Esophagus muscularis mucosa (tissue), 3 donors: Measurements from ENCODE around the gene SLC8A1.

Source experiments
- EP300 ChIP-seq: sonication (generic); formaldehyde crosslinking; IDR thresholded peaks from one replicate; pipeline ENCODE4 v1.6.1; 2017; ENCODE audit warnings: antibody characterized with exemption
- POLR2A ChIP-seq: fragments of 450-650 bp; IDR thresholded peaks from one replicate; pipeline ENCODE4 v1.6.1; 2017; ENCODE audit warnings: antibody characterized with exemption, moderate library complexity, mild to moderate bottlenecking, low read depth
- POLR2AphosphoS5 ChIP-seq, 2 donors: sonication (generic); formaldehyde crosslinking; IDR thresholded peaks; one replicate each; pipeline ENCODE4 v1.6.1; 2017; ENCODE audit warnings: antibody characterized with exemption in 2 of 2

- no peak for TF ChIP-seq POLR2AphosphoS5 (IDR thresholded peaks at IDR 0.05)
- TF ChIP-seq POLR2A: no peak
- no peak for TF ChIP-seq EP300
Measured at GRCh38 chr2:40457366-40457765, 5.5 kb upstream of the SLC8A1 start.
